ENCODE data around the gene ARFGAP2. TPM values are rescaled to one million over a fixed set of nuclear protein-coding genes. Genes with fewer than 3 reads are reported as not detected.

The ARFGAP2 gene
- total RNA-seq, 2 experiments from 2014 or later, result 103 TPM

DNA sequence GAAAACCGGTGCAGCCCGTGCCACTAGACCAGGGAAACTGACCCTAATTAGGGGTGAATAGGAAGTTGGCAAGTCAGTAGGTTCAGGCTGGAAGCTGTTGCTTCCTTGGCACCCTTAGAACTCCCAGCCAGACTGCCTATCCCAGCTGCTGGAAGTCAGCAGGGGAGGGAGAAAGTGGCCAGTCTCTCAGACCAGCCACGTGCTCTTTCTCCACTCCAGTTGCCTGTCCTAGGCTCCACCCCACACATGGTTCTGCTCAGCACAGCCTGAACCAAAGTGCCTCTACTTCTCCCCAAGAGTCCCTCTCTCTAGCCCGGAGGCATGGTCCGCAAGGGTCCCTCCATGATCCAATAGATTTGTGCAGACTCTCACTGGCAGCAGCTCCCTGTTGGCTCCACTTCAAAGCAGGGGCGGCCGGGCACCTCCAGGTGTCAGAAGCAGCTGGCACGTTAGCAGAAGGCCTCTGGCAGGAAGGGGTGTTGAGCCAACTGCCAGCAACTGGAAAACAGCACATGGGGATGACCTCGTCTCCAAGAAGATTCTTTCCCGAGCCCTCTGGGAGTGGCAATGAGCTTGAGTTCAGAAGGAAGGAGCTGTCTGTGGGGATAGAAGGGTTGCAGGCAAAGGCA is 27.7 kb downstream of the ARFGAP2 start:
- H3K27me3 Mint-ChIP-seq, result no peaks in the 10 kb centered on the region
- no peak overlapping the region for H3K4me3 Mint-ChIP-seq
- peaks cover 11% of the 10 kb centered on the region for H3K4me1 Mint-ChIP-seq
- no peak for ATAC-seq
- CTCF ChIA-PET, result interaction anchor here (1.1 to 1.5 kb wide), 2 partner anchors 121 to 232 kb away, joined by 3 to 5 read pairs; no protein-coding TSS in a partner anchor
- H3K9me3 Mint-ChIP-seq (ENCODE audit: low read depth), result no peaks in the 10 kb centered on the region
- no peak overlapping the region for H3K27ac Mint-ChIP-seq
- no peak for DNase-seq
- no peaks in the 10 kb centered on the region for H3K36me3 Mint-ChIP-seq

DNA sequence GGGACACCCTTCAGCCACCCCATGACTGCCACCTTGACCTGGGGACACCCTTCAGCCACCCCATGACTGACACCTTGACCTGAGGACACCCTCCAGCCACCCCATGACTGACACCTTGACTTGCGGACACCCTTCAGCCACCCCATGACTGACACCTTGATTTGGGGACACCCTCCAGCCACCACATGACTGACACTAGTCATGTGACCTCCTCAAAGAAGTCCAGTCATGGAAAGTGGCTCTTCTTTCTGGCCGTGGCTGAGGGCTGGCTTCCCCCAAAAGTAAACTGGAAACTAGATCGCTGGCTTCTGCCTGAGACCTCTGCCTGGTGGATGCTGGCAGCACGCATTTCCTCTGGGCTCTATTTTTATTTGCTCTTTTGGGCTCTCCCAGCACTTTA is 28.4 kb downstream of the ARFGAP2 start:
- Mint-ChIP-seq H3K4me3 (no peak overlapping the region), H3K36me3 (no peaks in the 10 kb centered on the region), H3K4me1 (peaks cover 4% of the 10 kb centered on the region), H3K9me3 (ENCODE audit: low read depth) (no peaks in the 10 kb centered on the region), H3K27ac (no peak overlapping the region), H3K27me3 (no peaks in the 10 kb centered on the region)
- ATAC-seq (no peak), DNase-seq (no peak)
- CTCF ChIA-PET, result no interaction called here

DNA sequence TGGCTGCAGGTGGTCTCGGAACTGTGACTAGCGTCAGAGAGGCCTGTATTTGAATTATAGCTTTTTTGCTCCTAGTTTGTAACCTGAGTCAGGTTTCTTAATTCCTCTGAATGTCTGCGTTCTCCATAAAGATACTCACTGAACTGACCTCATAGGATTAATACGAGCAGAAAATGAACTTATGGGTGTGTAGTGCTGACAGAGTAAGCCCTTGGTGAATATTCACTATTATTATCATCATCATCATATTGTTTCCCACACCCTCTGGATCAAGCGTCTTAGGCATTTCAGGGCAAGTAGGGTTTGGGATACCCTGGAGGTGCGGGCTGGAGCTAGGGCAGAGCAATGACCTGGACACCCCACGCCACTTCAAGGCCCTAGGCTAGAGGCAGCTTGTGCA is 29.0 kb downstream of the ARFGAP2 start:
- DNase-seq, result no peak
- CTCF ChIA-PET, result interaction anchor here (1.2 to 1.8 kb wide), 2 partner anchors 15 to 228 kb away, joined by 4 read pairs; no protein-coding TSS in a partner anchor
- ATAC-seq, result no peak
- H3K4me1 Mint-ChIP-seq, result no peaks in the 10 kb centered on the region
- H3K4me3 Mint-ChIP-seq, result no peak overlapping the region
- no peaks in the 10 kb centered on the region for H3K9me3 Mint-ChIP-seq (ENCODE audit: low read depth)
- no peak overlapping the region for H3K27ac Mint-ChIP-seq
- no peaks in the 10 kb centered on the region for H3K36me3 Mint-ChIP-seq
- no peaks in the 10 kb centered on the region for H3K27me3 Mint-ChIP-seq

DNA sequence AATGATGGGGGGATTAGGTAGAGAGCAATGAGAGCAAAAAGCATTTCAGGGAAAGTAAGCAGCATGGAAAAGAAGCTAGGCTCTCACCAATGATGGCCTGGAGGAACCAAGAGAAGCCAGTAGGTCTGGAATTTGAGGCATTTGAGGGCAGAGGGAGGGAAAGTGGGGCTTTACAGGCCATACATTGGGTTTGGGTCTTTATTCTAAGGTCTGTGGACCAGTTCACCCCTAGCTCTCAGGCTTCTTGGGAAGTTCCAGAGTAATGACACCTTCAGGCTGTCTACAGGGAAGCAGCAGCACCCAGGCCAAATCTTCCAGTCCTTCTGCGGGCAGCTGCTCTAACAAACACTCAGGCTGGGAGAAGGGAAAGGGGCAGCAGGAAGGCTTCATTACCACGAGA is 29.4 kb downstream of the ARFGAP2 start:
- H3K27ac Mint-ChIP-seq, result no peak overlapping the region
- ATAC-seq, result no peak
- CTCF ChIA-PET, result interaction anchor here (1.0 to 1.8 kb wide), 3 partner anchors 9 to 227 kb away, joined by 3 to 4 read pairs (median 4); no protein-coding TSS in a partner anchor

DNA sequence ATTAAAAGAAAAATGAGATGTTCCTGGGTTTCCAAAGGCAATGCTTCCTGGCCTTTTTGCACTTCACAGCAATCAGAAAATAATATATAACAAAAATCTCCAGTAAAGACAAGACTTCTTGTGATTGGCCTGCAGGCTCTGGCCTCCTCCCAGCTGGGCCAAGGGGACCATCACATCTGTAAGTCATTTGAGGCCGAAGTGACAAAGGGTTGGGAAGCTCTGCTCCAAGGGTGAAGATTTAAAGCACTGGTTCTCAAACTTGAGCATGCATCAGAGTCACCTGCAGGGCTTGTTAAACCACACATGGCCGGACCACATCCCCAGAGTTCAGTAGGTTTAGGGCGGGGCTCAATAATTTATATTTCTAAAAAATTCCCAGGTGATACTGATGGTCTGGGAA is 32.1 kb downstream of the ARFGAP2 start:
- Mint-ChIP-seq H3K4me3 (no peak overlapping the region), H3K27ac (no peak overlapping the region), H3K27me3 (no peaks in the 10 kb centered on the region), H3K9me3 (ENCODE audit: low read depth) (no peaks in the 10 kb centered on the region), H3K36me3 (no peaks in the 10 kb centered on the region), H3K4me1 (no peaks in the 10 kb centered on the region)
- DNase-seq (no peak), ATAC-seq (no peak)
- CTCF ChIA-PET, result interaction anchor here (1.3 kb wide), 1 partner anchor 8 kb away, joined by 5 read pairs; no protein-coding TSS in a partner anchor

More for the DNA sequence above, 29.4 kb downstream of the ARFGAP2 start:
- no peak overlapping the region for H3K4me3 Mint-ChIP-seq
- no peaks in the 10 kb centered on the region for H3K9me3 Mint-ChIP-seq (ENCODE audit: low read depth)
- H3K4me1 Mint-ChIP-seq, result no peaks in the 10 kb centered on the region
- H3K36me3 Mint-ChIP-seq, result no peaks in the 10 kb centered on the region
- no peaks in the 10 kb centered on the region for H3K27me3 Mint-ChIP-seq
- no peak for DNase-seq

DNA sequence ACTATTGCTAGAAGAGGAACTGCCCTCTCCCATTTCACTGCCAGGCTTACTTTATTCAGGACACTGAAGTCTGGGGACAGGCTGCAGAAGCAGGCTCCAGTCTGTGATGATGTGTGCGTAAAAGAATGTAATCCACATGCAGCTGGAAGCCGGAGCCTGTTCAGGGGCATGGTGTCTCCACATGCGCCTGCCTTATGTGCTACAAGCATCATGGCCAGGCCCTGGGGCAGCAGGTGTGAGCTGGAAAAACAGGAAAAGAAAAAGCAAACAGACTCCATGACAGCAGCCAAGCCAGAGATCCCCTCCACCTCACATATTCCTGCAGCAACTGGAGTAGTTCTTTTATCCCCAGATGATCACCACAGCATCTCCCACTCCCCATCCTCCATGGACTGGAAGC is 33.4 kb downstream of the ARFGAP2 start:
- DNase-seq, result no peak
- H3K9me3 Mint-ChIP-seq (ENCODE audit: low read depth), result no peaks in the 10 kb centered on the region
- H3K27me3 Mint-ChIP-seq, result no peaks in the 10 kb centered on the region
- no peak overlapping the region for H3K4me3 Mint-ChIP-seq
- H3K4me1 Mint-ChIP-seq, result peaks cover 2% of the 10 kb centered on the region
- no peak for ATAC-seq
- CTCF ChIA-PET, result interaction anchor here (1.6 kb wide), 1 partner anchor 10 kb away, joined by 6 read pairs; no protein-coding TSS in a partner anchor
- H3K27ac Mint-ChIP-seq, result no peak overlapping the region
- H3K36me3 Mint-ChIP-seq, result peaks cover 3% of the 10 kb centered on the region

DNA sequence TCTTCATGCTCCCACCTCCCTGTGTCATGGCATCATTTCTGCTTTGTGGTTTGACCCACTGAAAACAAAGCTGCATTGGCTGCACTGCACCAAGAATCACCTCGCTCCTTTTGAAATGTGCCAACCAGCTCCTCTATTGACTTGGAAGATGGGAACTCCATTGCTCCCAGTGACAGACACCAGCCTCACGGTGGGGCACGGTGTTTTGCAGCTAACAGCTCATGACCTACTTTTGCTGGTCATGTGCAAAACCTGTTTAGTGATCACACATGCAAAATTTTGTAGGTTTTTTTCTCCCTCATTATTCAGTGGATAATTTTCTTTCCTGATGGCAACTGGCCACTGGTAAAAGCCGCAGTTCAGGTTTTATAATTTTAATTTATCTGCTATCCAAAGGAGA is 36.8 kb downstream of the ARFGAP2 start:
- H3K27ac Mint-ChIP-seq, result no peak overlapping the region
- H3K9me3 Mint-ChIP-seq (ENCODE audit: low read depth), result no peaks in the 10 kb centered on the region
- CTCF ChIA-PET, result interaction anchor here (1.1 to 1.2 kb wide), 2 partner anchors 11 to 13 kb away, joined by 3 to 6 read pairs; no protein-coding TSS in a partner anchor
- H3K4me1 Mint-ChIP-seq, result peaks cover 2% of the 10 kb centered on the region
- H3K4me3 Mint-ChIP-seq, result no peak overlapping the region
- no peak for DNase-seq
- H3K27me3 Mint-ChIP-seq, result no peaks in the 10 kb centered on the region
- peaks cover 3% of the 10 kb centered on the region for H3K36me3 Mint-ChIP-seq
- ATAC-seq, result no peak

DNA sequence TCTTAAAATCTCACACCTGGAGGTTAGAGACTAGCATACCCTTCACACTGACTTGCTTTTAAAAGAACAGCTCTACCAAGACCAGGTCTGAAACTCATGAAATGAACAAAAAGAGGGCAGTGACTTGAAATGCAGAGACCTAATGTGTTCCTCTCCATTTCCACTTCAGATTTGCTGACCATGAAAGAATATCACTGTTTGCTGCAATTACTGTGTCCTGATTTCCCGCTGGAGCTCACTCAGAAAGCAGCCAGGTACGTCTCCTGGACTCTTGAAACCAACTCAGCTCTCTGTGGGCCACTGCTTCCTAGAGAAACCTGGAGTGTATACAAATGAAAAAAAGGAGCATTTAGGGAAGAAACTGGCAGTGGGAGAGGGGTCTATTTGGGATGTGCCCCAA is 39.2 kb downstream of the ARFGAP2 start:
- Mint-ChIP-seq H3K4me1 (peaks cover 2% of the 10 kb centered on the region), H3K36me3 (peaks cover 3% of the 10 kb centered on the region), H3K4me3 (no peak overlapping the region), H3K9me3 (ENCODE audit: low read depth) (no peaks in the 10 kb centered on the region), H3K27me3 (no peaks in the 10 kb centered on the region), H3K27ac (no peak overlapping the region)
- ATAC-seq (no peak), DNase-seq (no peak)
- CTCF ChIA-PET, result no interaction called here

DNA sequence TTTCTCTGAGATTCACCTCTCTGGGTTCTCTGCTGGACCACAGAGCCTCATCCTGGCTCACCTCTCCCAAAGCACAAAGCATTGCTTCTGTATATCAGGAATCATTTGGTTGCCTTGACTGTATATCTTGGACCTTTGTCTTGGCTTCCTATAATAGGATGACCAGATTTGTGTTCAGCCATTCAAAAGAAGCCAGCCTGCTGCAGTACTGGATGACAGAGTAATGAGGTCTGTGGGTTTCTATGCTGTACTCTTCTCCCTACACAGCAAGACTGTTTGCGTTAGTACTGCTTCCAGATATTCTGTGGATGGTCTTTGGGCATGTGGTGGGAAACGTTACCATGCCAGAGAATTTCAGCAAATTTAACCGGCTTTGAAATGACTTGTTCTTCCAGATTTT is 39.8 kb downstream of the ARFGAP2 start:
- Mint-ChIP-seq H3K9me3 (ENCODE audit: low read depth) (no peaks in the 10 kb centered on the region), H3K4me3 (no peak overlapping the region), H3K27ac (no peak overlapping the region), H3K27me3 (no peaks in the 10 kb centered on the region), H3K36me3 (peaks cover 3% of the 10 kb centered on the region), H3K4me1 (peaks cover 2% of the 10 kb centered on the region)
- CTCF ChIA-PET, result no interaction called here
- ATAC-seq (no peak), DNase-seq (no peak)

DNA sequence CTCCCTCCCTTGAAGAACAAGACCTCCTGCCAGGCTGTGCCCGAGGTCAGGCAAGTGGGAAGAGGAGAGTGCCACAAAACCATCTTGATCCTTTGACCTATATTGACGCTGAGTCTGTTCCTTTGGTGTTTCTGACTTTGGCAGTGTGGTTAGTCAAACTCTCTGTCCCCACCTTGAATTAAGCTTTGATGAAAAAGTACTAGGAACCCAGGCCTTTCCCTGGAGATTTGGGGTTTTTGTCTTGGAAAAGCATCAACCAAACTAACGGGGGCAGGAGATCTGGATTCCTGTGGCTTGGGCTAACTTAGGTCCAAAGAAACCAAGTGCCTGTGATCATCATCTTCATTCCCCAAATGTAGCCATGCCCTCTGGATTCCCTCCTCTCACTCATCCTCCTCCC is 40.4 kb downstream of the ARFGAP2 start:
- Mint-ChIP-seq H3K36me3 (peaks cover 3% of the 10 kb centered on the region), H3K9me3 (ENCODE audit: low read depth) (no peaks in the 10 kb centered on the region), H3K27ac (no peak overlapping the region), H3K4me3 (no peak overlapping the region), H3K27me3 (no peaks in the 10 kb centered on the region), H3K4me1 (peaks cover 3% of the 10 kb centered on the region)
- CTCF ChIA-PET, result no interaction called here
- no peak for DNase-seq
- ATAC-seq, result no peak

DNA sequence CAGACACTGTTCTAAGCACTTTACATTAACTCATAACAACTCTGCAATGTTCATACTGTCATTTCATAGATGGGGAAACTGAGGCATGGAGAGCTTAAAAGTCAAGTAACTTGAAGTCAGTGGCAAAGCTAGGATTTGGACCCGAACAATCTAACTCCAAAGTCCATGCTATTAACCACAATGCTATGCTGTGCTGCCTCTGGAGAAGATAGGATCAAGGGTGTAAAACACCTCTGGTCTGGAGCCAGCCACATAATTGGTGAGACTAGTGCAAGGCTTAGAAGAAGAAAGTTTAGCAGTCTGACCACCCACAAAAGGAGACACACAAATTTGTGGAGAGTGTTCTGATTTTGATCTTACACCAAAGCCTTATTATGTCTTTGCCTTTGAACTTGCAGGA is 43.7 kb downstream of the ARFGAP2 start:
- H3K9me3 Mint-ChIP-seq (ENCODE audit: low read depth), result no peaks in the 10 kb centered on the region
- no peaks in the 10 kb centered on the region for H3K27me3 Mint-ChIP-seq
- DNase-seq (no peak), ATAC-seq (no peak)
- H3K36me3 Mint-ChIP-seq, result no peaks in the 10 kb centered on the region
- CTCF ChIA-PET, result interaction anchor here (0.9 to 1.1 kb wide), 2 partner anchors 20 to 52 kb away, joined by 3 read pairs; no protein-coding TSS in a partner anchor
- H3K27ac Mint-ChIP-seq, result no peak overlapping the region
- peaks cover 3% of the 10 kb centered on the region for H3K4me1 Mint-ChIP-seq
- no peak overlapping the region for H3K4me3 Mint-ChIP-seq

DNA sequence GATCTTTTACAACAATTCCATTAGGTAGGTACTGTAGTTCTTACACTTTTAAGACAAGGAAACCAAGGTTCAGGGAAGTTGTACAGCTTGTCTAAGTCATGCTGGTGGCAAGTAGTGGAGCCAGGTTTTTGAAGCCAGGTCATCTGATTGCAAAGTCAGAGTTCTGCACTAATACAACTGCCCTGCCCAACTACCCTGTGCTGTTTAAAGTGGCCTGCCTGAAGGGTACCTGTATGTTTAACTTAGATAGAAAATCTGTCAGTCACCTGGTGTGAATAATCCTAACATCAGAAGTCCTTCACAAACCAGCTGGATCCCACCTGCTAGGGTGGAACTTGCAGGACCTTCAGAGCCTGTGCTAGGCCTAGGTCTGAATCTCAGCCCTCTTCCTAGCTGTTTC is 44.2 kb downstream of the ARFGAP2 start:
- Mint-ChIP-seq H3K36me3 (no peaks in the 10 kb centered on the region), H3K27me3 (no peaks in the 10 kb centered on the region), H3K4me3 (no peak overlapping the region)

DNA sequence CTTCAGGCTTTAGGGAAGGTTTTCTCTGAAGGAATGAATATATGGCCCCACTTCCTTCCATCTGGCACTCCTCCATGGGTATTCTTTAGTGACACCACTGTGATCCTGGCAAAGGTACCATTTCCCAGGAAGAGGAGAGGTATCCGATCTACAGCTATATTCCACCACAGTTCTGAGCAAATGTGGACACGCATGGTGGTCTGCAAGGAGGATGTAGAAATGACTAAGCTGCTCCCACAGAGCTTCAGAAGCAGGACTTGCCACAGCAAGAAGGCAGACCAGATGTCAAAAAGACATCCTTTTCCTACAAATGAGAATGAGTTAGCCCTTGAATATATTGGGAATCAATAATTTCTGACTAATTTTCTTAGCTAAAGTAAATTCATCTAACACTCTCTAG is 45.5 kb downstream of the ARFGAP2 start:
- Mint-ChIP-seq H3K4me1 (peaks cover 3% of the 10 kb centered on the region), H3K36me3 (no peaks in the 10 kb centered on the region), H3K9me3 (ENCODE audit: low read depth) (no peaks in the 10 kb centered on the region), H3K27ac (no peak overlapping the region), H3K4me3 (no peak overlapping the region), H3K27me3 (no peaks in the 10 kb centered on the region)
- CTCF ChIA-PET, result interaction anchor here (0.7 to 1.2 kb wide), 2 partner anchors 22 to 150 kb away, joined by 3 to 4 read pairs; no protein-coding TSS in a partner anchor
- ATAC-seq (no peak), DNase-seq (no peak)

More for the DNA sequence above, 44.2 kb downstream of the ARFGAP2 start:
- peaks cover 3% of the 10 kb centered on the region for H3K4me1 Mint-ChIP-seq
- DNase-seq (no peak), ATAC-seq (no peak)
- no peaks in the 10 kb centered on the region for H3K9me3 Mint-ChIP-seq (ENCODE audit: low read depth)
- no peak overlapping the region for H3K27ac Mint-ChIP-seq
- CTCF ChIA-PET, result interaction anchor here (0.9 kb wide), 1 partner anchor 52 kb away, joined by 3 read pairs; no protein-coding TSS in a partner anchor

DNA sequence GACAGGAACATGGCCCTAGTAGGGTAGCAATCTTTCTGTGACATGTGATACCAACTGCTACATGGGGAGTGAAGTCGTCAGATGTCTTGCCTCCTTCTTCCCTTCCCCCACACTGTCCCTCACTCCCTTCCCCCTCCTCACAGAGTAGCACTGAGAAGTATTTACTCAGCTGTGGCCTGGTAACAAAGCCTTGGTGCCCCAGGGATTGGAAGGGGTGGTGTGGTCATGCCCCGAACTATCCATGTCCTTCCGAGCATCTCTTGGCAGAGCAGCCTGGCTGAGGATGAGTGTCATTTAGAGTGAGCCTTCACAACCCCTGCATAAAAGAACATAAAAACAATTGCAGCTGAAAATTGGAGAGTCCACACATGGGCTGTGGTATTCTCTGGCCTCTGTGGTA is 46.1 kb downstream of the ARFGAP2 start:
- DNase-seq (no peak), ATAC-seq (no peak)
- Mint-ChIP-seq H3K9me3 (ENCODE audit: low read depth) (no peaks in the 10 kb centered on the region), H3K27me3 (no peaks in the 10 kb centered on the region), H3K36me3 (no peaks in the 10 kb centered on the region), H3K4me3 (no peak overlapping the region), H3K27ac (no peak overlapping the region), H3K4me1 (peaks cover 3% of the 10 kb centered on the region)
- CTCF ChIA-PET, result interaction anchor here (1.2 kb wide), 1 partner anchor 22 kb away, joined by 4 read pairs; no protein-coding TSS in a partner anchor

Data from activated CD8-positive, alpha-beta memory T cell treated with anti-CD3 and anti-CD28 coated beads, Interleukin-2, amount 10 ng/mL, durations not matched to agents 7 days and 5 days (primary cell).